ENCODE measurements around the gene MCTP1.

MCTP1 gene

DNA sequence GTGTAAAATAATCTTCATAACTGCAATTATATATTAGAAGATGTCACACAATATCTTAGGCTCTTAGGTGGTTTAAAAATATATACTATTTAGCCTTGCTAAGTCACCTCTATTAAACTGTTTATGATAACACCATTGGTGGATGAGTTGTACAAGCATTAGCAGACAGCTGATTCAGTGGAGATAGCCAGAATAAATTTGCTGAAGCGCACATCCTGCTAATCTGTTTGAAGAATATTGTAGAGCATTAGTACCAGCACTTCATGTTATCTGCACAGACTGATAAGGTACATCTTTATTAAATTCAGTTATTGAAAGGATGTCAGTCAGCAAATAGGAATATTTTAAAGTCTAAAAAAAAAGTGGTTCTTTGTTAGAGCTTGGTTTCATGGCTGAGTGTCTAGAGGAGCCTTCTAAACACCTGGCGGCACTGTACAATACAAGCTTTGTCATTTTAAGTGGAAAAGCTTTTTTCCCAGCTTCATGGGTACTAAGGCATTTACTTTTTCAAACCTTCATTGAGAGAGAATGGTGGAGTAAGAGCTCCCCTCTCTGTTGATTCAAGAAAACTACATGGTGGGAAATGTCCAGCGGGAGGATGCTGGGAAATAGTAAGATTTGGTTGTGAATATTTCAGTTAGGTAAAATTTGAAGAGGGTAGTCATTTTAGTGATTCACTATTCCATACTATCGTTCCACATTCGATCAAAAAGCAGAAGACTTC, 391.3 kb downstream of the MCTP1 start:
- no peaks in the 10 kb centered on the region for H3K9me3 Mint-ChIP-seq
- H3K36me3 Mint-ChIP-seq (ENCODE audit: low read depth), result no peaks in the 10 kb centered on the region
- ATAC-seq, result no peak
- no peaks in the 10 kb centered on the region for H3K27me3 Mint-ChIP-seq
- no peaks in the 10 kb centered on the region for H3K4me1 Mint-ChIP-seq
- DNase-seq, result no peak
- no peak overlapping the region for H3K4me3 Mint-ChIP-seq
- H3K27ac Mint-ChIP-seq, result no peak overlapping the region

- Mint-ChIP-seq H3K36me3 (ENCODE audit: low read depth) (no peaks in the 10 kb centered on the region), H3K27me3 (no peaks in the 10 kb centered on the region), H3K27ac (no peak overlapping the region), H3K4me1 (no peaks in the 10 kb centered on the region), H3K4me3 (no peak overlapping the region), H3K9me3 (no peaks in the 10 kb centered on the region)
- DNase-seq (no peak), ATAC-seq (no peak)
Measured at GRCh38 chr5:94891972-94892371, 392.9 kb downstream of the MCTP1 start.

DNA sequence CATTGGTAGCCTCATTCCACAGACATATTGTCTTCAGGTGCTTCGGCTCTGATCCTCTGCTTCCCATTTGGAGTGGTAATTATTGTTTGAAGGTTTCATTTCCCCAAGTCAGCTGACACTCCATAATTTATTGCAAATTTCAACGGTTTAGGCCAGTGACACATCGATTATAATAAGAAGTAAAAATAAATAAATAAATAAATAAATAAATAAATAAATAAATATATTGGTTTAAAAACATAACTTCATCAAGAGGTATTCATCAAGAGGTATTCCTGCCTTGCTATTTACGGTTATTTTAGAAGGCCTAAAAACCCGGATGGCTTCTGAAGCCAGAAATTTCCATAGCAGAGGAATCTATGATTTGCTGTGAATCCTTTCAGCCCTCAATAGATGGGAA, 393.3 kb downstream of the MCTP1 start:
- no peaks in the 10 kb centered on the region for H3K36me3 Mint-ChIP-seq (ENCODE audit: low read depth)
- no peak overlapping the region for H3K4me3 Mint-ChIP-seq
- H3K27me3 Mint-ChIP-seq, result no peaks in the 10 kb centered on the region
- ATAC-seq (no peak), DNase-seq (no peak)
- H3K4me1 Mint-ChIP-seq, result no peaks in the 10 kb centered on the region
- no peaks in the 10 kb centered on the region for H3K9me3 Mint-ChIP-seq
- no peak overlapping the region for H3K27ac Mint-ChIP-seq

- Mint-ChIP-seq H3K4me1 (no peaks in the 10 kb centered on the region), H3K36me3 (ENCODE audit: low read depth) (no peaks in the 10 kb centered on the region), H3K27ac (no peak overlapping the region), H3K27me3 (no peaks in the 10 kb centered on the region), H3K4me3 (no peak overlapping the region), H3K9me3 (no peaks in the 10 kb centered on the region)
- DNase-seq, result no peak
- no peak for ATAC-seq
Measured at GRCh38 chr5:94890907-94891306, 394.0 kb downstream of the MCTP1 start.

DNA sequence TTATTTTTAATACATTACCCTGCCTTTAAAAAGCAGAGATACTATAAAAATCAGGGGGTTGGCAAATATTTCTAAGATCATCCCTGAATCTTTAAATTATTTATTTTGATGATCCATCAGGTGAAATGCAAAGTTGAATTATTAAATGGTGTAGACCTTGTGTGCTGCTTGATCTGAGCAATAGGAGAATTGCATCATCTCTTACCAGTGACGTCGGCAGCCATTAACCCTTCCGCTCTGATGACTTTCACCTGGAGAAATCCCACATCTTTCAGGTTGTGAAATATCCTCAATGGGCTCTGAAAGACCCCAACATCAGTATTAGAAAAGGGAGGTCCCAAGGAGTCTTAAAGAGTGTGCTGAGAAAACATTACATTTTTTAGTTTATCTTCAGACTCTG, 396.2 kb downstream of the MCTP1 start:
- DNase-seq (no peak), ATAC-seq (no peak)
- no peaks in the 10 kb centered on the region for H3K4me1 Mint-ChIP-seq
- H3K27me3 Mint-ChIP-seq, result no peaks in the 10 kb centered on the region
- H3K27ac Mint-ChIP-seq, result no peak overlapping the region
- H3K4me3 Mint-ChIP-seq, result no peak overlapping the region
- H3K36me3 Mint-ChIP-seq (ENCODE audit: low read depth), result no peaks in the 10 kb centered on the region
- no peaks in the 10 kb centered on the region for H3K9me3 Mint-ChIP-seq

- H3K27ac Mint-ChIP-seq, result no peak overlapping the region
- H3K9me3 Mint-ChIP-seq, result no peaks in the 10 kb centered on the region
- H3K4me1 Mint-ChIP-seq, result no peaks in the 10 kb centered on the region
- DNase-seq (no peak), ATAC-seq (no peak)
- no peaks in the 10 kb centered on the region for H3K27me3 Mint-ChIP-seq
- H3K4me3 Mint-ChIP-seq, result no peak overlapping the region
- no peaks in the 10 kb centered on the region for H3K36me3 Mint-ChIP-seq (ENCODE audit: low read depth)
Measured at GRCh38 chr5:94885931-94886330, 399.0 kb downstream of the MCTP1 start.

DNA sequence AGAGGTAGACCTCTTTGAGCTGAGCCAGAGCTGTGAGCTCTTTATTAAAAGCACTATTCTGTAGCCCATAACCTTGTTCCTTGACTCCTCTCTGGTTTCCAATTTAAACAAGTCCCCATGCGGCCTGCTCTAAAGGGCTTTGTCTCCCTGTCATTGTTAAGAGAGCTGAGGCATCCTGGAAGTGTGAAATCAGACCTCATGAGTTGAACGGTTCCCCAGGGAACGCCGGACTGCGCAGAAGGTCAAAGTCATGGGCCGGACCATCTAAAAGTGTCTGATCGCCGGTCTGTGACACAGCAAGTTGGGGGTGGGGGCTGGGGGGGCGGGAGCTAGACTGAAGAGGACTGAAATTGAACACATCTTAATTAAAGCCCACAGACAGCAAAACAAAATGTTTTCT, 400.6 kb downstream of the MCTP1 start:
- no peak overlapping the region for H3K27ac Mint-ChIP-seq
- no peak for ATAC-seq
- H3K4me1 Mint-ChIP-seq, result no peaks in the 10 kb centered on the region
- H3K27me3 Mint-ChIP-seq, result no peaks in the 10 kb centered on the region
- no peaks in the 10 kb centered on the region for H3K9me3 Mint-ChIP-seq
- H3K36me3 Mint-ChIP-seq (ENCODE audit: low read depth), result no peaks in the 10 kb centered on the region
- no peak for DNase-seq
- no peak overlapping the region for H3K4me3 Mint-ChIP-seq

GRCh38 chr5:94872526-94872925, 412.4 kb downstream of the MCTP1 start:
- Mint-ChIP-seq H3K9me3 (no peaks in the 10 kb centered on the region), H3K4me1 (no peaks in the 10 kb centered on the region), H3K36me3 (ENCODE audit: low read depth) (no peaks in the 10 kb centered on the region), H3K27me3 (peaks cover 4% of the 10 kb centered on the region), H3K4me3 (no peak overlapping the region), H3K27ac (no peak overlapping the region)
- no peak for DNase-seq
- ATAC-seq, result no peak

DNA sequence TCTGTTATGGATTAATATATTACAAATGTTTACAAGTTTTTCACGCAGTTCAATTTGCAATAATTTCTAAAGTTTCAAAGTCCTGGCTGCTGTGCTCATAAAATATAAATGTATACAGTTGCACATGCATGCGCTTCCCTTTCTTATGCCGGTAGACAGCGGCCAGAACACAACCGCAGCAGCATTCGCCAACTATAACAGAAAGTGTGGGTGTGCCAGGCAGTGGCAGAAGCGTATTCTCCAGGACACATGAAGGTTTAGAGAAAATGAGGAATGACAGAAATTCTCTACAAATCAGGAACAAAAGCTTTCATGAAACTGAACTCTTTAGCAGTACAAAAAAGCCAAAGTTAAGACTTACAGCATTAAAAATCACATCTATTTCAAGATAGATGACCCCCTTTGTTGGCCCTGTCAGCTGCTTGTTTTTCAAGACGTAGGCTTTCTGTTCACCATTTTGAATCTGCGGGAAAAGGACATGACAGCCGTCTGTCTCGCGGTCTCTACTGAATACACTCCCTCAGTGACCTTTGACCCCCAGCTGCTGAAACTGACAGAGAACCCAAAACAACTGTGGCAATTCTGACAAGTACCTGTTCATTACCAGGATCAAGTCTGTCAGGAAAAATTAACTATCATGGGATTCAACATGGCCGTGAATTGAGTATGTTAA, 414.2 kb downstream of the MCTP1 start:
- DNase-seq (no peak), ATAC-seq (no peak)
- no peaks in the 10 kb centered on the region for H3K36me3 Mint-ChIP-seq (ENCODE audit: low read depth)
- no peak overlapping the region for H3K4me3 Mint-ChIP-seq
- H3K27me3 Mint-ChIP-seq, result peaks cover 5% of the 10 kb centered on the region
- no peaks in the 10 kb centered on the region for H3K4me1 Mint-ChIP-seq
- H3K9me3 Mint-ChIP-seq, result no peaks in the 10 kb centered on the region
- no peak overlapping the region for H3K27ac Mint-ChIP-seq

GRCh38 chr5:94869921-94870320, 415.0 kb downstream of the MCTP1 start:
- H3K4me3 Mint-ChIP-seq, result no peak overlapping the region
- H3K4me1 Mint-ChIP-seq, result no peaks in the 10 kb centered on the region
- ATAC-seq (no peak), DNase-seq (no peak)
- no peaks in the 10 kb centered on the region for H3K9me3 Mint-ChIP-seq
- H3K27ac Mint-ChIP-seq, result no peak overlapping the region
- no peaks in the 10 kb centered on the region for H3K36me3 Mint-ChIP-seq (ENCODE audit: low read depth)
- H3K27me3 Mint-ChIP-seq, result peaks cover 5% of the 10 kb centered on the region

DNA sequence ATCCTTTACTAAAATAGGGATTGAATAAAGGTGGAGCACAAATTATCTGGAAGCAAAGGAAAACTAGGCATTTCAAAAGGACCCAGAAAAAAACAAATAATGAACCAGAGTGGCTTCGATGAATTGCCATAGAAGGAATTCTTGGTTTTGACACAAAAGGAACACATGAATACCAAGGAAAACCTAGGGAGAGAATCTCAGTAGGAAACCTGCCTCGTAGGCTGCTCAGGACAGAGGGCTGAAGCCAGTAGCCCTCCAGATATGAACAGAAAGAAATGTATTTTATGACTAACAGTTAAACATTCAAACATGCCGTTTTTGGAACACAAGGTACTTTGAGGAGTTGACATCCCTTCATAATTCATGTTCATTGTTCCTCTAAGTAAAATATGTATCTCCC, 420.9 kb downstream of the MCTP1 start:
- H3K9me3 Mint-ChIP-seq, result no peaks in the 10 kb centered on the region
- H3K36me3 Mint-ChIP-seq (ENCODE audit: low read depth), result no peaks in the 10 kb centered on the region
- H3K4me1 Mint-ChIP-seq, result no peaks in the 10 kb centered on the region
- H3K4me3 Mint-ChIP-seq, result no peak overlapping the region
- DNase-seq, result no peak
- no peak overlapping the region for H3K27ac Mint-ChIP-seq
- H3K27me3 Mint-ChIP-seq, result peaks cover 1% of the 10 kb centered on the region
- ATAC-seq, result no peak

GRCh38 chr5:94857111-94857510, 427.8 kb downstream of the MCTP1 start:
- no peak overlapping the region for H3K27ac Mint-ChIP-seq
- DNase-seq (no peak), ATAC-seq (no peak)
- H3K36me3 Mint-ChIP-seq (ENCODE audit: low read depth), result no peaks in the 10 kb centered on the region
- no peaks in the 10 kb centered on the region for H3K4me1 Mint-ChIP-seq
- no peaks in the 10 kb centered on the region for H3K9me3 Mint-ChIP-seq
- H3K4me3 Mint-ChIP-seq, result no peak overlapping the region
- H3K27me3 Mint-ChIP-seq, result no peaks in the 10 kb centered on the region

DNA sequence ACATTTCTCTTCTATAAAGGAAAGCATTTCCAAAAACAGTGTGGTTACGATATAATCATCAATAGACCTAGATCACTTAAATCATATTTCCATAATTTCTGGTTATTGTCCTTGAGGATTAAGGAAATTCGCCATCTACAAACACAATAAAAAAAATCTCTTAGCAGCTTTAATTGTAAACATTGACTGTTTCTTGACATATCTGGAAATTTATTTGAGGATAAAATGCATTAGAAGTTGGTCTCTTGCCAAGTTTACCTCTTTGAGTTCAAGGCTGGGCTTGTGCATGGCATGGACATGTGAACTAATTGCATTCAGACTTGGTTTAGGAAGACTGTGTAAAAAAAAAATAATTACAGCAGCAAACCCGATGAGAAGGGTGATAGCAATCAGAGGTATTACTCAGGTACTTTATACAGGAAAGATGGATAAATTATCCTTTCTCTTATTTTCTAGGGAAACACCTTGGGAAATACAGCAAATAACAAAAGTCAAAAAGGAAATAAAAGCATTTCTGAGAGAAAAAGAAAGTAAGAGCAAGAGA, 428.6 kb downstream of the MCTP1 start:
- DNase-seq (no peak), ATAC-seq (no peak)
- H3K27me3 Mint-ChIP-seq, result no peaks in the 10 kb centered on the region
- no peaks in the 10 kb centered on the region for H3K9me3 Mint-ChIP-seq
- H3K27ac Mint-ChIP-seq, result no peak overlapping the region
- no peak overlapping the region for H3K4me3 Mint-ChIP-seq
- no peaks in the 10 kb centered on the region for H3K36me3 Mint-ChIP-seq (ENCODE audit: low read depth)
- no peaks in the 10 kb centered on the region for H3K4me1 Mint-ChIP-seq

- H3K27ac Mint-ChIP-seq, result no peak overlapping the region
- no peaks in the 10 kb centered on the region for H3K4me1 Mint-ChIP-seq
- H3K36me3 Mint-ChIP-seq (ENCODE audit: low read depth), result no peaks in the 10 kb centered on the region
- no peaks in the 10 kb centered on the region for H3K9me3 Mint-ChIP-seq
- no peak for ATAC-seq
- H3K27me3 Mint-ChIP-seq, result no peaks in the 10 kb centered on the region
- no peak for DNase-seq
- H3K4me3 Mint-ChIP-seq, result no peak overlapping the region
Measured at GRCh38 chr5:94855543-94855942, 429.4 kb downstream of the MCTP1 start.

GRCh38 chr5:94853120-94853519, 431.8 kb downstream of the MCTP1 start:
- Mint-ChIP-seq H3K27me3 (no peaks in the 10 kb centered on the region), H3K4me1 (peaks cover 3% of the 10 kb centered on the region), H3K36me3 (ENCODE audit: low read depth) (no peaks in the 10 kb centered on the region), H3K4me3 (no peak overlapping the region), H3K27ac (no peak overlapping the region), H3K9me3 (no peaks in the 10 kb centered on the region)
- DNase-seq, result no peak
- no peak for ATAC-seq
